ENCODE measurements around the gene C9.

C9 gene

GRCh38 chr5:39411985-39412384 lies 47.7 kb upstream of the C9 start:
- DNase-seq, result no peak
- Histone ChIP-seq H2AFZ (ENCODE audit: low read depth, low read length) (no peak overlapping the region), H3K27me3 (ENCODE audit: insufficient read depth, low read length, poor library complexity) (peaks cover 6% of the 10 kb centered on the region), H3K4me2 (ENCODE audit: insufficient read depth, low read length) (no peak overlapping the region), H3K4me1 (ENCODE audit: insufficient read depth, low read length) (no peaks in the 10 kb centered on the region), H3K36me3 (ENCODE audit: insufficient read depth, low read length) (no peaks in the 10 kb centered on the region), H3K79me2 (ENCODE audit: insufficient read depth, low read length) (no peaks in the 10 kb centered on the region), H3K27ac (ENCODE audit: low read length) (no peak overlapping the region), H3K9ac (ENCODE audit: low read depth, low read length) (no peak overlapping the region), H4K20me1 (ENCODE audit: insufficient read depth, low read length) (no peaks in the 10 kb centered on the region), H3K9me3 (ENCODE audit: insufficient read depth, low read length, severe bottlenecking) (no peaks in the 10 kb centered on the region), H3K4me3 (ENCODE audit: low read depth in 1 of 2, low read length in 2 of 2) (no peak overlapping the region)
- no peak for ATAC-seq (ENCODE audit: insufficient read depth, low read depth)
- TF ChIP-seq EZH2 (IDR thresholded peaks at IDR 0.05; ENCODE audit: borderline replicate concordance, low read depth, low read length, severe bottlenecking) (no peak), CTCF (IDR thresholded peaks at IDR 0.05; ENCODE audit: borderline replicate concordance, extremely low read depth, low read length, poor library complexity, severe bottlenecking) (no peak)

- Histone ChIP-seq H3K4me3 (ENCODE audit: low read depth in 1 of 2, low read length in 2 of 2) (no peak overlapping the region), H3K9me3 (ENCODE audit: insufficient read depth, low read length, severe bottlenecking) (no peaks in the 10 kb centered on the region), H2AFZ (ENCODE audit: low read depth, low read length) (no peak overlapping the region), H3K36me3 (ENCODE audit: insufficient read depth, low read length) (no peaks in the 10 kb centered on the region), H3K79me2 (ENCODE audit: insufficient read depth, low read length) (no peaks in the 10 kb centered on the region), H4K20me1 (ENCODE audit: insufficient read depth, low read length) (no peaks in the 10 kb centered on the region), H3K27ac (ENCODE audit: low read length) (no peak overlapping the region), H3K4me1 (ENCODE audit: insufficient read depth, low read length) (no peaks in the 10 kb centered on the region), H3K9ac (ENCODE audit: low read depth, low read length) (no peak overlapping the region), H3K27me3 (ENCODE audit: insufficient read depth, low read length, poor library complexity) (peaks cover 9% of the 10 kb centered on the region), H3K4me2 (ENCODE audit: insufficient read depth, low read length) (no peak overlapping the region)
- DNase-seq (no peak), ATAC-seq (ENCODE audit: insufficient read depth, low read depth) (no peak)
- no peak for TF ChIP-seq EZH2 (IDR thresholded peaks at IDR 0.05; ENCODE audit: borderline replicate concordance, low read depth, low read length, severe bottlenecking)
- TF ChIP-seq CTCF (IDR thresholded peaks at IDR 0.05; ENCODE audit: borderline replicate concordance, extremely low read depth, low read length, poor library complexity, severe bottlenecking), result no peak
Measured at GRCh38 chr5:39411061-39411460, 46.8 kb upstream of the C9 start.

GRCh38 chr5:39409033-39409432 lies 44.7 kb upstream of the C9 start:
- H3K79me2 ChIP-seq (ENCODE audit: insufficient read depth, low read length), result no peaks in the 10 kb centered on the region
- TF ChIP-seq EZH2 (IDR thresholded peaks at IDR 0.05; ENCODE audit: borderline replicate concordance, low read depth, low read length, severe bottlenecking), result no peak
- no peak for TF ChIP-seq CTCF (IDR thresholded peaks at IDR 0.05; ENCODE audit: borderline replicate concordance, extremely low read depth, low read length, poor library complexity, severe bottlenecking)

More at GRCh38 chr5:39409033-39409432, 44.7 kb upstream of the C9 start:
- DNase-seq (no peak), ATAC-seq (ENCODE audit: insufficient read depth, low read depth) (no peak)
- Histone ChIP-seq H3K27me3 (ENCODE audit: insufficient read depth, low read length, poor library complexity) (peaks cover 11% of the 10 kb centered on the region), H3K27ac (ENCODE audit: low read length) (no peak overlapping the region), H3K4me3 (ENCODE audit: low read depth in 1 of 2, low read length in 2 of 2) (no peak overlapping the region), H4K20me1 (ENCODE audit: insufficient read depth, low read length) (no peaks in the 10 kb centered on the region), H3K9ac (ENCODE audit: low read depth, low read length) (no peak overlapping the region), H3K4me2 (ENCODE audit: insufficient read depth, low read length) (no peak overlapping the region), H3K4me1 (ENCODE audit: insufficient read depth, low read length) (no peaks in the 10 kb centered on the region), H2AFZ (ENCODE audit: low read depth, low read length) (no peak overlapping the region), H3K9me3 (ENCODE audit: insufficient read depth, low read length, severe bottlenecking) (no peaks in the 10 kb centered on the region), H3K36me3 (ENCODE audit: insufficient read depth, low read length) (no peaks in the 10 kb centered on the region)
